CD4-positive, alpha-beta T cell treated with Interleukin-17A for 1 hour (primary cell): Measurements from ENCODE around the gene TSHZ2.

Source experiments
- DNase-seq: peaks from one replicate; pipeline ENCODE4 v3.0.0-alpha.2; 2020

TSHZ2 gene

GRCh38 chr20:53216478-53216855 lies 244.3 kb downstream of the TSHZ2 start:
- DNase-seq: no peak

GRCh38 chr20:53216856-53217576 lies 244.9 kb downstream of the TSHZ2 start:
- peak; percentile 71 for DNase-seq

- DNase-seq: no peak
These were observed 248.5 kb downstream of the TSHZ2 start for GRCh38 chr20:53220482-53221307.

- DNase-seq: no peak
These were observed 249.6 kb downstream of the TSHZ2 start for GRCh38 chr20:53221731-53222130.

GRCh38 chr20:53222416-53222815 lies 250.3 kb downstream of the TSHZ2 start:
- no peak for DNase-seq

GRCh38 chr20:53222932-53223331 lies 250.8 kb downstream of the TSHZ2 start:
- DNase-seq: no peak

- DNase-seq: no peak
These were observed 251.5 kb downstream of the TSHZ2 start for GRCh38 chr20:53223626-53224172.

GRCh38 chr20:53224851-53225250 lies 252.7 kb downstream of the TSHZ2 start:
- DNase-seq: no peak

- DNase-seq: no peak
These were observed 254.7 kb downstream of the TSHZ2 start for GRCh38 chr20:53226826-53227225.

- DNase-seq: no peak
These were observed 255.4 kb downstream of the TSHZ2 start for GRCh38 chr20:53227523-53227922.

- no peak for DNase-seq
These were observed 258.9 kb downstream of the TSHZ2 start for GRCh38 chr20:53231061-53231460.

GRCh38 chr20:53237461-53237860 lies 265.3 kb downstream of the TSHZ2 start:
- DNase-seq: no peak

- no peak for DNase-seq
These were observed 266.0 kb downstream of the TSHZ2 start for GRCh38 chr20:53238121-53238660.

- DNase-seq: no peak
These were observed 271.0 kb downstream of the TSHZ2 start for GRCh38 chr20:53243152-53243551.

- DNase-seq: no peak
These were observed 272.6 kb downstream of the TSHZ2 start for GRCh38 chr20:53244711-53245110.

- DNase-seq: no peak
These were observed 273.4 kb downstream of the TSHZ2 start for GRCh38 chr20:53245574-53245973.

GRCh38 chr20:53247468-53248103 lies 275.4 kb downstream of the TSHZ2 start:
- no peak for DNase-seq

- no peak for DNase-seq
These were observed 278.3 kb downstream of the TSHZ2 start for GRCh38 chr20:53250456-53250855.

GRCh38 chr20:53252002-53252401 lies 279.8 kb downstream of the TSHZ2 start:
- DNase-seq: no peak

- DNase-seq: no peak
These were observed 281.5 kb downstream of the TSHZ2 start for GRCh38 chr20:53253668-53254067.

GRCh38 chr20:53255102-53255710 lies 283.0 kb downstream of the TSHZ2 start:
- DNase-seq: no peak

- no peak for DNase-seq
These were observed 286.6 kb downstream of the TSHZ2 start for GRCh38 chr20:53258741-53259140.

GRCh38 chr20:53260168-53260567 lies 288.0 kb downstream of the TSHZ2 start:
- no peak for DNase-seq
